HepG2 (cell line): ENCODE results near the gene CHST1. TPM values are rescaled to one million over a fixed set of nuclear protein-coding genes. Genes with fewer than 3 reads are reported as not detected.

Experiments used
- ATAC-seq: fragments of 200-7000 bp; cut with Tn5 transposase; 3 replicates; pipeline ENCODE4 v1.9.1; 2020; ENCODE audit warnings: mild to moderate bottlenecking, moderate library complexity
- BruUV-seq: library from RNA; stranded (reverse); fragments of 400-500 nt; replicated peaks from 2 replicates; lab custom pipeline; 2021; lab: Mats Ljungman, UMichigan
- CTCF ChIA-PET: fragments of 300-600 bp; formaldehyde crosslinking; extraction: SDS; loops from one replicate; lab custom pipeline; 2021; ENCODE audit warnings: low total read pairs, inconsistent platforms, low intra/inter-chr PET ratio; lab: Yijun Ruan, JAX
- POLR2A ChIA-PET: fragments of 350-600 bp; sonication (Branson Sonifier 250); formaldehyde crosslinking; loops from one replicate; lab custom pipeline; 2020; ENCODE audit warnings: antibody characterized with exemption, inconsistent platforms; lab: Yijun Ruan, JAX
- DNase-seq: peaks from one replicate; pipeline ENCODE4 v3.0.0-alpha.2; 2015; ENCODE audit warnings: low spot score
- FAIRE-seq: peaks from 3 replicates; lab custom pipeline; 2011; peaks lifted over from hg19 to GRCh38; lab: Jason Lieb, UNC
- H2AFZ ChIP-seq: one replicate; pipeline ENCODE4 v1.6.1; 2011; ENCODE audit warnings: low read length, inconsistent platforms
- H3K27ac ChIP-seq: fragments of 300-600 bp; 3 replicates; pipeline ENCODE4 v1.8.0; 2011; ENCODE audit warnings: mixed run types, mild to moderate bottlenecking, mixed read lengths, low read length, inconsistent platforms; ENCODE audit not compliant: insufficient read depth; ENCODE audit errors: extremely low read length
- H3K27me3 ChIP-seq, 2 experiments: fragments of 200-600 bp in 1 of 2; 2 replicates in 1 of 2; 3 replicates in 1 of 2; pipeline versions ENCODE4 v1.6.0 to v1.8.0; 2011; ENCODE audit warnings: low read length in 2 of 2, mild to moderate bottlenecking in 2 of 2, moderate library complexity in 2 of 2, inconsistent platforms in 1 of 2; ENCODE audit not compliant: insufficient read depth in 2 of 2, control insufficient read depth in 1 of 2
- H3K36me3 ChIP-seq, 2 experiments: fragments of 200-600 bp in 1 of 2; replicated peaks in 1 of 2; 2 replicates in 1 of 2; 3 replicates in 1 of 2; pipeline versions ENCODE4 v1.5.1 to v1.8.0; 2011; ENCODE audit warnings: low read length in 2 of 2, inconsistent platforms in 1 of 2; ENCODE audit not compliant: insufficient read depth in 2 of 2, control insufficient read depth in 1 of 2
- H3K4me1 ChIP-seq: 2 replicates; pipeline ENCODE4 v1.5.1; 2012; ENCODE audit warnings: low read length, inconsistent platforms; ENCODE audit not compliant: insufficient read depth
- H3K4me2 ChIP-seq: 2 replicates; pipeline ENCODE4 v1.6.0; 2011; ENCODE audit warnings: low read depth, low read length, inconsistent platforms
- H3K4me3 ChIP-seq, 3 experiments: fragments of 200-600 bp in 1 of 3; sonication (generic), shearing (Covaris generic) in 1 of 3; replicated peaks in 1 of 3; 2 replicates each; pipeline ENCODE4 v1.5.1; 2011 to 2016; ENCODE audit warnings: low read length in 3 of 3, inconsistent platforms in 2 of 3, low read depth in 2 of 3, mild to moderate bottlenecking in 2 of 3, control low read depth in 1 of 3, mixed read lengths in 1 of 3; ENCODE audit not compliant: insufficient read depth in 1 of 3
- H3K79me2 ChIP-seq: one replicate; pipeline ENCODE4 v1.6.1; 2011; ENCODE audit warnings: low read length, inconsistent platforms; ENCODE audit not compliant: insufficient read depth
- H3K9ac ChIP-seq: 2 replicates; pipeline ENCODE4 v1.6.0; 2011; ENCODE audit warnings: mild to moderate bottlenecking, low read depth, low read length, inconsistent platforms; ENCODE audit not compliant: insufficient read depth
- H3K9me3 ChIP-seq: 2 replicates; pipeline ENCODE4 v1.5.1; 2012; ENCODE audit warnings: mild to moderate bottlenecking, low read length
- H4K20me1 ChIP-seq: 2 replicates; pipeline ENCODE4 v1.6.0; 2011; ENCODE audit warnings: inconsistent platforms, mild to moderate bottlenecking, low read length, moderate library complexity; ENCODE audit not compliant: insufficient read depth
- CBX2 ChIP-seq, 2 experiments: fragments of 200-600 bp in 1 of 2; sonication (generic); formaldehyde crosslinking in 1 of 2; IDR thresholded peaks; 2 replicates each; pipeline versions ENCODE4 v1.7.0 to v1.8.1; 2018 to 2022; ENCODE audit warnings: low read depth in 2 of 2, low read length in 1 of 2, mild to moderate bottlenecking in 1 of 2, missing genetic modification reagents in 1 of 2
- ERF ChIP-seq: IDR thresholded peaks from 2 replicates; pipeline ENCODE4 v1.6.1; 2018; ENCODE audit warnings: missing biosample characterization, missing genetic modification reagents
- ETV5 ChIP-seq: IDR thresholded peaks from 2 replicates; pipeline ENCODE4 v1.6.1; 2018; ENCODE audit warnings: missing biosample characterization, missing genetic modification reagents, inconsistent platforms, borderline replicate concordance
- FOXC1 ChIP-seq: sonication (generic); formaldehyde crosslinking; IDR thresholded peaks from 2 replicates; pipeline ENCODE4 v1.8.0; 2022; ENCODE audit warnings: mild to moderate bottlenecking, missing genetic modification reagents, borderline replicate concordance
- KLF9 ChIP-seq: IDR thresholded peaks from 2 replicates; pipeline ENCODE4 v1.6.1; 2016; ENCODE audit warnings: low read depth
- SCMH1 ChIP-seq: sonication (generic); formaldehyde crosslinking; IDR thresholded peaks from 2 replicates; pipeline ENCODE4 v1.9.0; 2021; ENCODE audit warnings: missing genetic modification reagents, mild to moderate bottlenecking, borderline replicate concordance
- STAT5B ChIP-seq: sonication (generic); formaldehyde crosslinking; IDR thresholded peaks from 2 replicates; pipeline ENCODE4 v1.4.0; 2020; ENCODE audit warnings: missing genetic modification reagents
- TOE1 ChIP-seq: sonication (generic); formaldehyde crosslinking; IDR thresholded peaks from 2 replicates; pipeline ENCODE4 v1.4.0; 2020; ENCODE audit warnings: mild to moderate bottlenecking, missing genetic modification reagents
- ZFP82 ChIP-seq: sonication (generic); formaldehyde crosslinking; IDR thresholded peaks from 2 replicates; pipeline ENCODE4 v1.5.1; 2020; ENCODE audit warnings: mild to moderate bottlenecking, missing genetic modification reagents, borderline replicate concordance
- ZGPAT ChIP-seq: IDR thresholded peaks from 2 replicates; pipeline ENCODE4 v1.6.1; 2016; ENCODE audit warnings: mild to moderate bottlenecking
- ZNF124 ChIP-seq: sonication (generic); formaldehyde crosslinking; IDR thresholded peaks from 2 replicates; pipeline ENCODE4 v1.4.0; 2020; ENCODE audit warnings: missing genetic modification reagents
- ZNF232 ChIP-seq: sonication (generic); formaldehyde crosslinking; IDR thresholded peaks from 2 replicates; pipeline ENCODE4 v1.4.0; 2020; ENCODE audit warnings: missing genetic modification reagents, borderline replicate concordance
- WGBS: methylation state at CpG from one replicate; pipeline ENCODE4 v1.1.6; 2017; ENCODE audit warnings: low lambda C conversion rate; 5-methylcytosine and 5-hydroxymethylcytosine counted together
- in situ Hi-C: cut with HindIII; loops from 2 replicates; pipeline ENCODE4 v1.10.0; 2017; ENCODE audit warnings: low pct_unique_long_range_greater_than_20kb; ENCODE audit not compliant: extremely low pct_ligation_motif_present
- intact Hi-C: fragments of 100-400 bp; cut with micrococcal nuclease; formaldehyde crosslinking; loops from one replicate; pipeline ENCODE4 v1.10.0; 2022; ENCODE audit not compliant: unreplicated experiment
- polyA plus RNA-seq, 8 experiments: library from polyadenylated mRNA; depleted of rRNA in 3 of 8; stranded (reverse) in 7 of 8; unstranded in 1 of 8; fragments of >200 nt; fragmentation: Illumina TruSeq in 4 of 8; extraction: Trizol in 4 of 8; gene quantifications; 2 replicates each; pipeline versions ENCODE4 v1.2.1 to v1.2.3, GENCODE V29; 2011 to 2016; ENCODE audit warnings: low read depth in 4 of 8, missing spikeins in 1 of 8, mixed read lengths in 1 of 8; ENCODE audit not compliant: insufficient read depth in 1 of 8
- total RNA-seq, 5 experiments: library from RNA; depleted of rRNA; stranded (reverse); fragments of >200 nt; fragmentation: Illumina TruSeq; extraction: Trizol; gene quantifications; 2 replicates each; pipeline ENCODE4 v1.2.3, GENCODE V29; 2016; ENCODE audit warnings: low read depth in 1 of 5
- TF ChIP-seq, protein P1 (sequence below): sonication (generic); formaldehyde crosslinking; IDR thresholded peaks from 2 replicates; pipeline ENCODE4 v1.4.0; 2020; ENCODE audit warnings: missing genetic modification reagents

The CHST1 gene
- total and polyA plus RNA-seq, 2 of the 13 experiments (the other 11 are each of a cell fraction or from before 2014, with no cell fraction given): not detected

DNA sequence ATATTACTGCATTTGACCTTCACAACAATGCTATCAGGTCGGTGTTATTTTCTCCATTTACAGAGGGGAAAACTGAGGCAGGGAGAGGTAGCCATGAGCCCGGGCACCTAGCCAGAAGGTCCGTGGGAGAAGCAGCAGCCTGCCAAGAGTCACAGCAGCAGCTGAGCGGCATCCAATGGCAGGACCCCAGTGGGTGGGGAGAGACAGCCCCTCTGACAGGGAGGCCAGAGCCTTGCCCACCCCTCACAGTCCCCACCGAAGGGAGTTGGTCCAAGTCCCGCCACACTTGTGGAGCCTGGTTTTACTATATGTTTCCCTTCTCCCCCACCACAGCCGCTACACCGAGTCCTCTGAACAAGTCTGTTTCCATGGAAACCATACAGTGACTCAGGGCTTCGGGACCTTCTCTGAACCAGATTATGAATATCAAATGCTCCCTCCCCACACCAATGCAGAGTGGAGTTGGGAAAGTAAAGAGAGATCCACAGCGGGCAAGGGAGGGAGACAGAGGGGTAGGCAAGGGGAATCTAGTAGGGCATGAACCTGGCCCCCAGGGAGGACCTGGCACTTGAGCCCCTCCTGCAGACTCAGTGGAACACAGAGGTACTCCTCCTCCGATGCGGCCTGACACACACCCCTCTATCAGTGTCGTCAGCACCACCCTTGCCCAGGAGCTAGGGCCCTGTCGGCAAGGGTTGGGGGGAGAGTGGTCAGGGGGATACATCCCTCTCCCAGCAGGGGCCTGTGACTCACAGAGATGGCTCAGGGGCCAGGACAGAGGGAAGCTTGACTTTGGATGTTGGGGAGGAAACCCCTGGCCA lies 2.5 kb downstream of the CHST1 start:
- Histone ChIP-seq H3K27ac (no peak overlapping the region), H3K79me2 (no peaks in the 10 kb centered on the region), H3K36me3 (no peaks in the 10 kb centered on the region), H4K20me1 (peaks cover 8% of the 10 kb centered on the region; the same call in 1 of the 2 replicates), H3K9me3 (no peaks in the 10 kb centered on the region), H3K4me2 (no peak overlapping the region), H3K4me3 (no peak overlapping the region), H3K4me1 (no peaks in the 10 kb centered on the region), H3K27me3 (peaks cover 29 to 80% of the 10 kb centered on the region in 2 experiments), H3K9ac (no peak overlapping the region), H2AFZ (no peak overlapping the region)
- TF ChIP-seq FOXC1 (CRISPR knock-in tag) (no peak), STAT5B (no peak), ZNF232 (CRISPR knock-in tag) (no peak)
- ATAC-seq (no peak), FAIRE-seq (no peak), DNase-seq (peak; percentile 20)
- no TSS peak for BruUV-seq
- in situ Hi-C loops (no loop called here), intact Hi-C loops (no loop called here)
- ChIA-PET CTCF (no interaction called here), POLR2A (no interaction called here)
- 26% methylated on average over 10 of the region's 14 CpGs for WGBS

DNA sequence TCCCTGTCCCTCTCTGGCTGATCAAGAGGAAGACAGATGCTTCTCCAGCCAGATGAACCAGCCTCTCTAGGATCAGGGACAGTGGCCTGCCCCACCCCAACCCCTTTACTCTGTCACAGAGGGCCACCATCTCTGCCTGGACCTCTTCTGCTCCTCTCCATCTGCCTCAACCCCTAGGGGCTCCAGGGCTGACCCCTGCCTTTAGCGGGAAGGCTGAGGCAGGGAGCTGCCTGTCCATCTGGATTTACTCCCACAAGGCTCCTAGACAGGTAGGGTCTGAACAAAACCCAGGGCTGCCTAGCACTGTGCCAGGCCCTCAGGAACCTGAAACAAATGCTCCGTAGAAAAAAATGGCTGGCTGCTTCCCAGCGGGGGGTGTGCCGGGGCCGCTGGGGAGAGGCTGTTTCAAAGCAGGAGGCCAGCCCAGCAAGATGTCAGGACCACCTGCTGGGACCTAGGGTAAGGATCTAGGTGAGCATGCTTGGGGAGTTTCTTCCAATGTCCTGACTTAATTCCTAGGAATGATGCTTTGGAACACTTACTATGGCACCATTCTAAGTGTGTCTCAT lies 3.2 kb downstream of the CHST1 start:
- no peak for ATAC-seq
- no peak for DNase-seq
- Histone ChIP-seq H3K4me2 (no peak overlapping the region), H3K9me3 (no peaks in the 10 kb centered on the region), H2AFZ (no peak overlapping the region), H3K9ac (no peak overlapping the region), H3K27ac (no peak overlapping the region), H3K4me1 (no peaks in the 10 kb centered on the region), H3K79me2 (no peaks in the 10 kb centered on the region), H3K36me3 (no peaks in the 10 kb centered on the region), H4K20me1 (peaks cover 8% of the 10 kb centered on the region; the same call in 1 of the 2 replicates), H3K27me3 (peaks cover 29 to 74% of the 10 kb centered on the region in 2 experiments), H3K4me3 (no peak overlapping the region)
- CTCF ChIA-PET: no interaction called here
- POLR2A ChIA-PET: no interaction called here
- WGBS: 0% methylated on average over 1 of the region's 5 CpGs
- in situ Hi-C loops: no loop called here
- no TSS peak for BruUV-seq
- intact Hi-C loops: no loop called here
- no peak for FAIRE-seq
- TF ChIP-seq SCMH1 (CRISPR knock-in tag): no peak
- no peak for TF ChIP-seq ETV5 (CRISPR knock-in tag)
- TF ChIP-seq ZFP82 (CRISPR knock-in tag): no peak
- no peak for TF ChIP-seq ERF (CRISPR knock-in tag)
- no peak for TF ChIP-seq ZGPAT (CRISPR knock-in tag)
- no peak for TF ChIP-seq TOE1
- no peak for TF ChIP-seq ZNF124 (CRISPR knock-in tag)
- TF ChIP-seq, protein P1, sequence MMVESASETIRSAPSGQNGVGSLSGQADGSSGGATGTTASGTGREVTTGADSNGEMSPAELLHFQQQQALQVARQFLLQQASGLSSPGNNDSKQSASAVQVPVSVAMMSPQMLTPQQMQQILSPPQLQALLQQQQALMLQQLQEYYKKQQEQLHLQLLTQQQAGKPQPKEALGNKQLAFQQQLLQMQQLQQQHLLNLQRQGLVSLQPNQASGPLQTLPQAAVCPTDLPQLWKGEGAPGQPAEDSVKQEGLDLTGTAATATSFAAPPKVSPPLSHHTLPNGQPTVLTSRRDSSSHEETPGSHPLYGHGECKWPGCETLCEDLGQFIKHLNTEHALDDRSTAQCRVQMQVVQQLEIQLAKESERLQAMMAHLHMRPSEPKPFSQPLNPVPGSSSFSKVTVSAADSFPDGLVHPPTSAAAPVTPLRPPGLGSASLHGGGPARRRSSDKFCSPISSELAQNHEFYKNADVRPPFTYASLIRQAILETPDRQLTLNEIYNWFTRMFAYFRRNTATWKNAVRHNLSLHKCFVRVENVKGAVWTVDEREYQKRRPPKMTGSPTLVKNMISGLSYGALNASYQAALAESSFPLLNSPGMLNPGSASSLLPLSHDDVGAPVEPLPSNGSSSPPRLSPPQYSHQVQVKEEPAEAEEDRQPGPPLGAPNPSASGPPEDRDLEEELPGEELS: no peak
- no peak for TF ChIP-seq KLF9 (CRISPR knock-in tag)
- no peak for TF ChIP-seq CBX2 (IDR thresholded peaks at IDR 0.05; ENCODE audit: low read depth, low read length)
- no peak for TF ChIP-seq CBX2 (CRISPR knock-in tag; IDR thresholded peaks at IDR 0.05; ENCODE audit: low read depth)
